ENCODE data around the gene AP3D1.

GRCh38 chr19:2081873-2082810 lies 69.2 kb downstream of the AP3D1 start:
- TF ChIP-seq POLR2A (IDR thresholded peaks at IDR 0.05) (no peak), CTCF (IDR thresholded peaks at IDR 0.05) (no peak)
